ENCODE results near the gene CTNNA3.
"Not testable (repeated sequence)": the region's sequence is repeated elsewhere in the genome, so short reads cannot be mapped to it uniquely, and the experiment has no call there.

CTNNA3 gene

DNA sequence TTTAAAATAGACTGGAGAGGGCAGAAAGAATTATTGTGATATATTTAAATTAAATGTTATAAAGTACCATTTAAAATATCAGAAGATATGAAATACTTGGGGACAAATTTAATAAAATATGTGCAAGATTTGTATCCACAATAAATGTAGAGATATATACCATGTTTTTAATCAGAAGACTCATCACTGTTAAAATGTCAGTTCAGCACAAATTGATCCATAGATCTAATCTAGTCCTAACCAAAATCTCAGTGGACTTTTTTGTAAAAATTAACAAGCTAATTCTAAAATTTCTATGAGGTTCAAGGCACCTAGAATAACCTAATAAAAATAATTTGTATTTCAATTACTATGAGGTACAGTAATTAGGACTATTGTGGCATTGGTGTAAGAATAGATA is 96.4 kb downstream of the CTNNA3 start:
- DNase-seq = no peak

DNA sequence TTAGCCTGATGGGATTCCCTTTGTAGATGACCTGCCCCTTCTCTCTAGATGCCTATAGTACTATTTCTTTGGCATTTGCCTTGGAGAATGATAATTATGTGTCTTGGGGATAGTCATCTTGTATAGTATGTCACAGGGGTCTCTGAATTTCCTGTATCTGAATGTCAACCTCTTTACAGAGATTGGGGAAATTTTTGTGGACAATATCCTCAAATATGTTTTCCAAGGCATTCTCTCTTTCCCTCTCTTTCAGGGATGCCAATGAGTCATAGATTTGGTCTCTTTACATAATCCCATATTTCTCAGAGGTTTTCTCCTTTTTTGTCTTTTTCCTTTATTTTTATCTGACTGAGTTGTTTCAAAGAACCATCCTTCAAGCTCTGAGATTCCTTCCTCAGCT is 99.4 kb downstream of the CTNNA3 start:
- no peak for DNase-seq

DNA sequence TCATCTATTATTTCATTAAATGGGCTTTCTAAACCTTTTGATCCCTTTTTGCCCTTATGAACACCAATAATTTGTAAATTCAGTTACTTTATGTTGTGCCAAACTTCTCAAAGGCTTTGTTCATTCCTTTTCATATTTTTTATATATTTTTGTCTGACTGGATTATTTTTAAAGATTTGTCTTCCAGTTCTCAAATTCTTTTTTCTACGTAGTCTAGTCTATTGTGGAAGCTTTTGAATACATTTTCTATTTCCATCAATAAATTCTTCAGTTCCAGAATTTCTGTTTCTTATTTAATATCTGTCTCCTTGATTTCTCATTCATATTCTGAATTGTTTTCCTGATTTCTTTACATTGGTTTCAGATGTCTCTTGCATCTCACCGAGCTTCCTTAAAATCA is 108.2 kb downstream of the CTNNA3 start:
- no peak for DNase-seq

DNA sequence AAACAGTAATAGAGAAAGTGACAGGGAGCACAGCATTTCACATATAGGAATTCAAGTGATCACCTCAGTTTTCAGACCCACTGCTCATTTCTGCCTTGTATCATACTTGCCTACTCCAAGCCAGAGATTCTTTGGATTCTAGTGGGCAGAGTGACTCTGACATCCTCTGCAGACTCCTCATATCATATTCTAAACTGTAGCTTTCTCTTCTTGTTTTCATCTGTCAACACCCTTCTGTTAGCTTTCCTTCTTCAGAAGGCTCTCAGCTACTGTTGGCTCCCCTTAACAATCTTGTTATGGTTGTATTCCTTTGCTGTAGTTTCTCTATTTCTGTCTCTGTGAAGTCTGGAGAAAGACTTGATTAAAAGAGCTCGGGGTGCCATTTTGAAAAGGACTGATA is 120.5 kb downstream of the CTNNA3 start:
- DNase-seq = no peak

DNA sequence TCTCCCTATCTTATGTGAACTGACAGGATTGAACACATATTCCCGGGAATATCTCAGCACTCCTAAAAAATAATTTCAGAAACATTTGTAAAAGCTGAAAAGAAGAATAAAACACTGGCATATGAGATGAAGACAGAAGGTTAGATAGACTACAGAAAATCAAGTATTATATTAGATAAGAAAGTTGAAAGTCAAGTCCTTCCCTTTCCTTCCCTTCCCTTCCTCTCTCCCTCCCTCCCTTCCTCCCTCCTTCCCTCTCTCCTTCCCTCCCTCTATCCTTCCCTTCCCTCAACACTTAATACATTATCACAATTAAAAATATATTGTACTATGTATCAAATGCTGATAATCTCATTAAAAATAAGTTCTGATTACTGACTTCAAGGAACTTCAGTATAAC is 122.5 kb downstream of the CTNNA3 start:
- no peak for DNase-seq

DNA sequence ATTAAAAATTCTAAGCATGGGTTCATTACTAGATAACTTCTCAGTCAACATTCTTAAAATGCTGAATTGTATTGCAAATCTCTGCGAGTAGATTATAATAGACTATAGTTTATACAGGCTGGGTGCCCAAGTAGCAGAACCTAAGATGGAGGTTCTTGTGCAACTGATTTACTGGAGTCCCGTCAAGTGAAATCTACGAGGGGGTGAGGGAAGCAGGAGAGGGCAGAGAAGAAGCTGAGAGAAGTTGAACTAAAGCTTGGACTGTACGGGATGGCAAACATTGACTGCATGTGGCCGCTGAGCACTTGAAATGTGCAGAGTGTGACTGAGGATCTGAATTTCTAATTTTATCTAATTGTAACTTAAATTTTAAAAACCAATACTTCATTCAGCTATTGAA is 124.5 kb downstream of the CTNNA3 start:
- no peak for DNase-seq

DNA sequence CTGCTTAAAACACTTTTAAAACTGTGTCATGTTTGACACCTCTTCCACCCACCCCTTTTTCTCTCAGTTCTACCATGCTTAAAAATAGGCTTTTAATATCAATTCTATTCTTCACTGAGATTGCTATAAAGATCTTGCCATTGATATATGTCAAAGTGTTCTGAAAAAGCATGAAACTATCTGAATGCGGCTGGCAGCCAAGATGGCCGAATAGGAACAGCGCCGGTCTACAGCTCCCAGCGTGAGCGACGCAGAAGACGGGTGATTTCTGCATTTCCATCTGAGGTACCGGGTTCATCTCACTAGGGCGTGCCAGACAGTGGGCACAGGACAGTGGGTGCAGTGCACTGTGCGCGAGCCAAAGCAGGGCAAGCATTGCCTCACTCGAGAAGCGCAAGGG is 137.7 kb downstream of the CTNNA3 start:
- DNase-seq = not testable (repeated sequence)

DNA sequence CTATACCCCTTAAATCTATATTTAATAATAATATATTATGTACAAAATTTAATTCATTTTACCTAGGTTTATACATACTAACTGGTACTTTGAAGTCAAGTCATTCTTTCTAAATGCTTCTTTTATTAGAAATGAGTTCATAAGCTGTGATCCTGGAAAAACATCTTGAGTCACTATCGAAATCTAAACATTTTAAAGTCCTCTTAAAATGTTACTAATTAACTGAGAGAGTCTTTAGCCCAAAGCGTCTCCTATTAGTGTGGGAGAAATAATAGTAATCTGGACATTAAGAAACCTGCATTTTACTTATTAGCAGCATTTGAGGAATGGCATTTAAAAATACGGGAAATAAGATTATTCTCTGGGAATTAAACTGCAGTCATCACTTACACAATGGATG is 142.7 kb downstream of the CTNNA3 start:
- no peak for DNase-seq

DNA sequence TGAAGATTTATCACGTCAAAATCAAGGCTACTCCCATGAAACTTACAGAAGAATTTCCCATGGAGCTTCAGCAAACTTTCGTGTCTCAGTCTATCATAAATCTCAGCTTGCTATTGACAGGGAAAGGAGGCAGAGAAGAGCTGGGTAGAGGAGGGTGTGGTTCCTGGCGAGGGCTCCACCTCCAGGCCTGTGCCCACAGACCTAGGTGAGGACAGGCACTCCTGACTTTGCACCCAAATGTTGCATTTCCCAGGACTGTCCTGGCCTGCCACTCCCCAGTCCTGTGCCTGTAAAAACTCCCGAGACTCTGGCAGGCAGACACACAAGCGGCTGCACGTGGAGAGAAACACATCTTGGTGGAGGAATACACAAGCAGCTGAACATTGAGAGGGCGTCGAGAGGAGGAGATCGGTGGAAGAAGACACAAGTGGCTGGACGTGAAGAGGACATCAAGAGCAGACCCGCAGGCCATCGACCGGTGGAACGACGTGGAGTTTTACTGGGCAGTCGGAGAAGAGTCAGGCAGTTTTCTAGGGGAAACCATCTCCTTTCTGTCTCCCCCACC is 145.1 kb downstream of the CTNNA3 start:
- no peak for DNase-seq

DNA sequence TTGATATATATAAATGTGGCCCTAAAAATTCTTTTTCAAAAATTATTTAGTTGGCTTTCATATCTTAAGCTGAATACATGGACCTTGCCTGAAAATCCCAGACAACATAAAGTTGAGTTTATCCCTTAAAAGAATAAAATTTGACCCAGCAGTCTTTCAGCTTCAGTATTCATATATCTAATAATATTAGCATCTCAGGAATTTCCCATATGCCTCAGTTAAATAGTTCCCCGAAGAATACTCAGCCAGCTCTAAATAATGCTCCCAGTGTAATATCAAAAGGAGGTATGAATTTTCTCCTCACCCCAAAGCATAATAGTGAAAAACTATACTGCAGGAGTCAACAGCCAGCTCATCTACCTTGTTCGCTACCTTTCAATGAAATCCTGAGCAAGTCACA is 145.9 kb downstream of the CTNNA3 start:
- DNase-seq = no peak

DNA sequence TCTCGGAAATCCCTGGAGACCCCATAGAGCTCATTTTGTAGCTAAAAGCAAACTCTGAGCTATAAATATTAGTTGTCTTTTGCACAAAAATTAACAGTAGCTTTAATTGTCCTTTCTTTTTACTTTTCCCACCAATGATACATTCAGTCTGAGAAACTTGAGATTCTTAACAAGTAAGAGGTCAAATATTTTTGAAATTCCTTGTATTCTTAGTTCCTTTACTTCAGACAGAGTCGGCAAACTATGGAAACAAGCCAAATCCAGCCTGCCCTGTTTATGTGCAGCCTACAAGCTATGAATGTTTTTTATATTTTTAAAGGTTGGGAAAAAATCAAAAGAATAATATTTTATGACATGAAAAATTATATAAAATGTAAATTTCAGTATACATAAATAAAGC is 146.6 kb downstream of the CTNNA3 start:
- DNase-seq = no peak

DNA sequence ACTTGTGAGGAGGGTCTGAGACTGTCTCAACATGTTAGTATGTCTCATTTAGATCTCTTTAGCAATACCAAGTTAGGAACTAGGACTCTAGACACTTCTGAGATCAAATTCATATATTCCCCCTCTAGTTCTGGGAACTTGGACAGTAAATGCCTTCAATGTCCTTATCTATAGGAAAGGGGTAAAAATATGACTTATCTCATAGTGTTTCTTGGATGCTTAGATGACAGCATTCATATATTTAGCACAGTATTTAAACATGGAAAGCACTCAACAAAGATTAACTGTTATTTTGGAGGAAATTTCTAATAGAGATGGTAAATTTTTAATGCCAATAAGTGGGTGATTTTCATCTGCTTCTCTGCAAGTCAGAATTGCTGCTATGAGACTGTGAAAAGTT is 154.6 kb downstream of the CTNNA3 start:
- DNase-seq = no peak

DNA sequence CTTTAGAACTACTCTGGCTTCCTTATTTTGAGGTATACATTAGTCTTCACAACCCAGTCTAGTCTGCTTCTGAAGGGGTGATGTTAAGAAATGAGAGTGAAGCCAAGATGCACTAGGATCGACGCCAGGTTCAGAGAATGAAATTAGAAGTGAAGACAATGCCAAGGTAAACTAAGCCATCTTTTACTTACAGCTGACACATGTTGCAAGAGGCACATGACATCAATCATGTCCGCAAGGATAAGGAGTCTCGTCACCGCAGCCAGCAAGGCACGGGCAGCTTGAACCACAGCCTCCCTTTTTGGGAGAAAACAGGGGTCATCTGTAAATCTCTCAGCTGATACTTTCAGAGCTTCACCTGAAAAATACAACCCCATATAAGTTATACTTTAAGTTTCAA is 156.7 kb downstream of the CTNNA3 start:
- DNase-seq = no peak

DNA sequence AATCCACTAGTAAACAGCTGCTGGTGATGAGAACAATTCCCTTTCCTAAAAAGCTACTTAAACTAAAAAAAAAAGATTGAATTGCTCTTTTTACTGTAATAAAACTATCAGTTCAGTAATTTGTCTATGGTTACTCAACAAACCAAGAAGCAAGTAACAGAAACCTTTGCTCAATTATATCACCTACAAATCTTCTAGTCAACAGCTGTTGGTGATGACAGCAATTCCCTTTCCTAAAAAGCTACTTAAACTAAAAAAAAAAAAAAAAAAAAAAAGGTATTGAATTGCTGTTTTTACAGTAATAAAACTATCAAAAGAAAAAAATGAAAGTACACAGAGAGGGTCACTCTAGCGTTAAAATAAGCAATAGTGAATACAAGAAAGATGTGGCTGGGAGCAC is 158.1 kb downstream of the CTNNA3 start:
- DNase-seq = no peak

DNA sequence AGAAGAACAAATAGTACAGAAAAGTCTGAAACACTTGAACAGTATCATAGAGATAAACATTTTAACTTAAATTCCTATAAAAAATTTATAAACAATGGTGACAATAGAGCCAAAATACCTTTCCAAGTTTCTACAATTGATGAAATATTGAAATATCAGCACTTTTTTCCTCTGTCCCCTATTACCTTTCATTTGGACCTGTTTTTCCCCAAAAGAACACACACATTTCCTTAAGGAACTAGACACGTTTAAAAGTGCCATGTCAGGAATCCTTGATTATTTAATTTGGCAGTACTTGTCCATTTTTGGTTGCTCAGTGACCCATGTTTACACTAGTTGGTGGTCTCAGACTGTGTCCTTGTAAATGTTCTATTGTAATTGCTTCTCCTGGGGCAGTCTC is 162.6 kb downstream of the CTNNA3 start:
- DNase-seq = no peak

DNA sequence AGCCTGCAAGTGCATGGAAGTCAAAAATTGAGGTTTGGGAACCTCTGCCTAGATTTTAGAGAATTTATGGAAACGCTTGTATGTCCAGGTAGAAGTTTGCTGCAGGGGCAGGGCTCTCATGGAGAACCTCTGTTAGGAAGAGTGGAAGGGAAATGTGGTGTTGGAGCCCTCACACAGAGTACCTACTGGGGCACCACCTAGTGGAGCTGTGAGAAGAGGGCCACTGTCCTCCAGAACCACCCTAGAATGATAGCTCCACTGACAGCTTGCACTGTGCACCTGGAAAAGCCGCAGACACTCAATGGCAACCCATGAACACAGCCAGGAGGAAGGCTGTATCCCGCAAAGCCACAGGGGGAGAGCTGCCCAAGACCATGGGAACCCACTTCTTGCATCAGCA is 165.0 kb downstream of the CTNNA3 start:
- DNase-seq = not testable (repeated sequence)

DNA sequence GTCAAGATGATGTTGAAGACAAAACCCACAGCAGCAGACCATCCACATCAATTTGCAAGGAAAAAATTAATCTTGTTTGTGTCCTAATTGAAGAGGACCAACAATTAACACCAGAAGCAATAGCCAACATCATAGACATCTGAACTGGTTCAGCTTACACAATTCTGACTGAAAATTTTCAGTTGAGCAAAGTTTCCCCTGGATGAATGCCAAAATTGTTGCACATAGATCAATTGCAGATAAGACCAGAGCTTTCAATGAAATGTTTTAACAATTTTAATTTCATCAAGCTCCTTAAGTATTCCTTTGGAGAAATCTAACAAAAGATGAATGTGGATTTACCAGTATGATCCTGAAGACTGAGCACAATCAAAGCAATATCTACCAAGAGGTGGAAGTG is 168.6 kb downstream of the CTNNA3 start:
- no peak for DNase-seq

DNA sequence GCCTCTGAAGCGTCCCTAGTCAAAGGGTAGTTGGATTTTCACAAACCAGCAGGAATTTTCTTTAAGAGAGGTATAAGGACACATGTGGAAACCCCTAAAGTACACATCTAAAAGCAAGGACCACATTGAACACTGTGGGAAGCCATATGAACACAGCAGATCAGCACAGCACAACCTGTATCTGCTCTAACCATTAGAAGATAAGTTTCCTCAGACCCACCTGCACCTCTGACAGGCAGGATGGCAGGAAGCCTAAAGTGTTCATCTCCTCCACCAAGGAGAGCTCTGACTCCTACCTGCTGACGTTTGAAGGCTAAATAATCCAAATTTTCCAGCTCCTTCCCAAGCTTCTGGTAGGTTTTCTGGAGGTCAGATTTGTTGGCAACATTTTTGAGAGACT is 174.4 kb downstream of the CTNNA3 start:
- DNase-seq = no peak

DNA sequence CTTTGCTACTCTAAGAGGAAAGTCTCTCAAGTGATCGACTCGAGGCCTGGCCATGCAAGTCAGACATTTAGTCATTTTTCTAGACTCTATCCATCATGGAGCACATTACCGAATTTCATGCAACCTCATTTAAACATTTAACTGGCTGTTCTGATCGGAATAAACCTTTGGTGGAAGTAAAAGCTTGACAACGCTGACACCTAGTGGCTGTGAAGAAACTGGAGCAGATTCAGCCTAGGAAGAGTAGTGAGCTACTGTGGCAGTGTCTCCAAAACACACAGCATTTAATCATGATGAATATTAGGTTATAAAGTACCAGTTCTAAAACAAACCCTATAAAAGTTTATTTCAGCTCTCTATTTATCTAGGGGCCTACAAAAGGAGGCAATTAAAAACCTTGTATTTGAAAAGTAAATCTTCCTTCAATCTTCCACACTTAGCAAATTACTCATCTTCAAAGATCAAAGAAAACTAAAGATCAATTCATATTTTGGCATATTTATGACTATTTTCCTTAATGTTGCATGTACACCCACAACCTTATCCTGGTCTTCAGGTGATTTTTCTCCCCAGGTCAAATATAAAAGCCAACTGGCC is 175.0 kb downstream of the CTNNA3 start:
- DNase-seq = peak; percentile 1 to 3

DNA sequence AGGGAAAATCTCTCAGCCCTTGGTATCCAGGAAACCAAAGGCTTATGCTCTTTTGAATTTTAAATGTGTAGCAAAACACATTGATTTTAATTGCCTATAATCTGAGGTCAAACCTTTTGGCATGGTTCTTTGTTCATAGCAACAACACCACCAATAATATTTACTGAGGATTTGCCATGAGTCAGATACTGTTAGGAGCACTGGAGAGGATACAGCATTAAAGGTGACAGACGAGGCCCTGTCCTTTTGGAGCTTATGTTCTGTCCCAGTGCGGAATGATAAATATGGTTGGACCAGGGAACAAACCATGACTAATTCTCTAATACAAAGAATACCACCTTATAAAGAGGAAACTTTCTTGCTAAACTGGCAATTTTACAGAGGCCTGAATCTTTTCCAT is 176.6 kb downstream of the CTNNA3 start:
- DNase-seq = no peak

DNA sequence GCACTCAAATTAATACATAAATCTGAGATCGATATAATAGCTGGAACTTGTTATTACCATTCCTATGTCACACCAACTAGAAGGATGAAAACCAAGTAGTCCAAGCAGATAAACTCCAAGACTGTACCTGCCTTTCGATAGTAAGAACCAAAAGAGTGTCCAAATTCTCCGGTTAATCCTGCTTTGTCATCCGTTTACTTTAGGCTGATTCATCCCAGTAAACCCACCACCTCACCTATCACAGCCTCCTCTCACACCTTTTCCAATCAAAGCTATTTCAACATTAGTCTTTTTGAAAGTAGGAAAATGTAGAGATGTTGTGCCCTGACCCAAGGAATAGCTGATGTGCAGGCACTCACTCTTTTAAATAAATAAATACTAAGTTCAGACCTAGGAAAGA is 177.2 kb downstream of the CTNNA3 start:
- DNase-seq = no peak

DNA sequence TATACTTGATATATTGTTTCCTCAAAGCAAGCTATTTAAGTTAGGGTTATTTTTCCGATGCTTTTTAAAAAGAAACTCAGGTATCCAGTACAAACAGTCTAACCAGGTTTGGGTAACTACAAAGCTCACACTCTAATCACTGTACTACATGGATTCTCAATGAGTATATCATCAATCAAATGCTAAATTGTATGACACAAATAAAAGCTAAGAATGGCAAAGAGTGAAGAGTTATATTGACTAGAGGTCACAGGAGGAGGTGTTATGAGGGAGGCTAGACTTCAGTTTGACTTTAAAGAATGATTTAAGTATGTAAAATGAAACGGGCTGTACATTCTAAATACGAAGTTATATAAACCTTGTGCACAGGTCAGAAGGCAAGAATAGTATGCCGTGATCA is 178.0 kb downstream of the CTNNA3 start:
- DNase-seq = no peak

DNA sequence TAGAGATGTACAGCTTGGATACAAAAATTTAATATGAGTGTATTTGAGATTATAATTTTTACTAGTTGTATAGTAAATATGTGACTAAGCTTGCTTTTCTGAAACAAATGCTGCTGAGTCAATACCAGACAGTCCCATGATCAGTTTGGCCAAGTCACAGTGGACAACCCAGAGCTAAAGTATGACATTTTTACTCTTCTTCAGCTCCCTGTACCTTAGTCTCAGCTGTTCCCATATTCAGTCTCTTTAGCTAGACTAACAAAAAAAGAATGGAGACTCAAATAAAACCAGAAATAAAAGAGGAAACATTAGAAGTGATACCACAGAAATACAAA is 189.3 kb downstream of the CTNNA3 start:
- DNase-seq = no peak

DNA sequence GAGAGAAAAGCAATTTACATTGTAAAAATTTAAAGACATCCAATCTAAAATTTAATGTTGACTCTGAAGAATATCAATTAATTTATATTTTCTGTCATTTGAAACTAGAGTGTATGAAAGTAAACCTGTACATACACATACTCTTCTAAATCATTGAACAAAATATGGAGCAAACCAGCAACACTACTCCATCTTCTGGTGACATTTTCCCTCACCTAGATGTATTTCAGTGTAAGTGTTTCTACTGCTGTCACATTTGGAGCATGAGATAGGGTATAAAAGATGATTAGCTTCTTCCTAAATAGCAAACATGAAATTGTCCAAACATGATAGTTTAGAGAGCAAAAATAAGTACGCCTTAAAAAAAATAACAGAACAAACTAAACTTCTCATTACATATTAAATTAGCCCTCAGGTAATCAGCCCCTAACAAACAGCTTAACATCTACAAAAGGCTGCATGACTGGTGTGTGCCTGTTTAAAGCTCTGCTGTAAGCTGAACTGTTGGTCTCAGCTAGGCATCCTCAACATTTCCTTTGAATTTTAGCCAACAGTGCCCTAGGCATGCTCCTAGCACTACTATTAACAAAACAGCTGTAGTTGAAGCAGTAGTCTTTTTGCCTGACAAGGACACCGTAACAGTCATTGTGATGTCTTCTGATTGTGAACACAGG is 189.8 kb downstream of the CTNNA3 start:
- DNase-seq = no peak
